HepG2 (cell line): Measurements from ENCODE around the gene RELL1. TPM values are rescaled to one million over a fixed set of nuclear protein-coding genes. Genes with fewer than 3 reads are reported as not detected.

Source experiments
- ATAC-seq: fragments of 200-7000 bp; cut with Tn5 transposase; 3 replicates; pipeline ENCODE4 v1.9.1; 2020; ENCODE audit warnings: mild to moderate bottlenecking, moderate library complexity
- BruUV-seq: library from RNA; stranded (reverse); fragments of 400-500 nt; replicated peaks from 2 replicates; lab custom pipeline; 2021; lab: Mats Ljungman, UMichigan
- CTCF ChIA-PET: fragments of 300-600 bp; formaldehyde crosslinking; extraction: SDS; loops from one replicate; lab custom pipeline; 2021; ENCODE audit warnings: low total read pairs, inconsistent platforms, low intra/inter-chr PET ratio; lab: Yijun Ruan, JAX
- POLR2A ChIA-PET: fragments of 350-600 bp; sonication (Branson Sonifier 250); formaldehyde crosslinking; loops from one replicate; lab custom pipeline; 2020; ENCODE audit warnings: antibody characterized with exemption, inconsistent platforms; lab: Yijun Ruan, JAX
- DNase-seq: peaks from one replicate; pipeline ENCODE4 v3.0.0-alpha.2; 2015; ENCODE audit warnings: low spot score
- FAIRE-seq: peaks from 3 replicates; lab custom pipeline; 2011; peaks lifted over from hg19 to GRCh38; lab: Jason Lieb, UNC
- H2AFZ ChIP-seq: one replicate; pipeline ENCODE4 v1.6.1; 2011; ENCODE audit warnings: low read length, inconsistent platforms
- H3K27ac ChIP-seq: fragments of 300-600 bp; 3 replicates; pipeline ENCODE4 v1.8.0; 2011; ENCODE audit warnings: mixed run types, mild to moderate bottlenecking, mixed read lengths, low read length, inconsistent platforms; ENCODE audit not compliant: insufficient read depth; ENCODE audit errors: extremely low read length
- H3K27me3 ChIP-seq, 2 experiments: fragments of 200-600 bp in 1 of 2; 2 replicates in 1 of 2; 3 replicates in 1 of 2; pipeline versions ENCODE4 v1.6.0 to v1.8.0; 2011; ENCODE audit warnings: low read length in 2 of 2, mild to moderate bottlenecking in 2 of 2, moderate library complexity in 2 of 2, inconsistent platforms in 1 of 2; ENCODE audit not compliant: insufficient read depth in 2 of 2, control insufficient read depth in 1 of 2
- H3K36me3 ChIP-seq, 2 experiments: fragments of 200-600 bp in 1 of 2; replicated peaks in 1 of 2; 2 replicates in 1 of 2; 3 replicates in 1 of 2; pipeline versions ENCODE4 v1.5.1 to v1.8.0; 2011; ENCODE audit warnings: low read length in 2 of 2, inconsistent platforms in 1 of 2; ENCODE audit not compliant: insufficient read depth in 2 of 2, control insufficient read depth in 1 of 2
- H3K4me1 ChIP-seq: 2 replicates; pipeline ENCODE4 v1.5.1; 2012; ENCODE audit warnings: low read length, inconsistent platforms; ENCODE audit not compliant: insufficient read depth
- H3K4me2 ChIP-seq: 2 replicates; pipeline ENCODE4 v1.6.0; 2011; ENCODE audit warnings: low read depth, low read length, inconsistent platforms
- H3K4me3 ChIP-seq, 3 experiments: fragments of 200-600 bp in 1 of 3; sonication (generic), shearing (Covaris generic) in 1 of 3; replicated peaks in 1 of 3; 2 replicates each; pipeline ENCODE4 v1.5.1; 2011 to 2016; ENCODE audit warnings: low read length in 3 of 3, inconsistent platforms in 2 of 3, low read depth in 2 of 3, mild to moderate bottlenecking in 2 of 3, control low read depth in 1 of 3, mixed read lengths in 1 of 3; ENCODE audit not compliant: insufficient read depth in 1 of 3
- H3K79me2 ChIP-seq: one replicate; pipeline ENCODE4 v1.6.1; 2011; ENCODE audit warnings: low read length, inconsistent platforms; ENCODE audit not compliant: insufficient read depth
- H3K9ac ChIP-seq: 2 replicates; pipeline ENCODE4 v1.6.0; 2011; ENCODE audit warnings: mild to moderate bottlenecking, low read depth, low read length, inconsistent platforms; ENCODE audit not compliant: insufficient read depth
- H3K9me3 ChIP-seq: 2 replicates; pipeline ENCODE4 v1.5.1; 2012; ENCODE audit warnings: mild to moderate bottlenecking, low read length
- H4K20me1 ChIP-seq: 2 replicates; pipeline ENCODE4 v1.6.0; 2011; ENCODE audit warnings: inconsistent platforms, mild to moderate bottlenecking, low read length, moderate library complexity; ENCODE audit not compliant: insufficient read depth
- AHDC1 ChIP-seq: sonication (generic); formaldehyde crosslinking; IDR thresholded peaks from 2 replicates; pipeline ENCODE4 v1.5.1; 2020; ENCODE audit warnings: mild to moderate bottlenecking, missing genetic modification reagents, borderline replicate concordance
- FOXA1 ChIP-seq, 2 experiments: fragments of 450-650 bp in 1 of 2; sonication (generic) in 1 of 2; formaldehyde crosslinking in 1 of 2; IDR thresholded peaks; 2 replicates each; pipeline versions ENCODE4 v1.4.0 to v1.6.1; 2016 to 2020; ENCODE audit warnings: missing genetic modification reagents in 1 of 2
- GTF3A ChIP-seq: sonication (generic); formaldehyde crosslinking; conservative IDR thresholded peaks from 2 replicates; pipeline ENCODE4 v1.4.0; 2020; ENCODE audit warnings: mild to moderate bottlenecking, missing genetic modification reagents
- MEIS2 ChIP-seq: sonication (generic); formaldehyde crosslinking; IDR thresholded peaks from 2 replicates; pipeline ENCODE4 v1.9.0; 2021; ENCODE audit warnings: mild to moderate bottlenecking, missing genetic modification reagents
- TEAD2 ChIP-seq: sonication (generic); formaldehyde crosslinking; IDR thresholded peaks from 2 replicates; pipeline ENCODE4 v1.9.0; 2021; ENCODE audit warnings: missing genetic modification reagents
- ZNF788 ChIP-seq: sonication (generic); formaldehyde crosslinking; IDR thresholded peaks from 2 replicates; pipeline ENCODE4 v1.5.0; 2020; ENCODE audit warnings: mild to moderate bottlenecking, missing genetic modification reagents, borderline replicate concordance
- WGBS: methylation state at CpG from one replicate; pipeline ENCODE4 v1.1.6; 2017; ENCODE audit warnings: low lambda C conversion rate; 5-methylcytosine and 5-hydroxymethylcytosine counted together
- in situ Hi-C: cut with HindIII; loops from 2 replicates; pipeline ENCODE4 v1.10.0; 2017; ENCODE audit warnings: low pct_unique_long_range_greater_than_20kb; ENCODE audit not compliant: extremely low pct_ligation_motif_present
- intact Hi-C: fragments of 100-400 bp; cut with micrococcal nuclease; formaldehyde crosslinking; loops from one replicate; pipeline ENCODE4 v1.10.0; 2022; ENCODE audit not compliant: unreplicated experiment
- polyA plus RNA-seq, 8 experiments: library from polyadenylated mRNA; depleted of rRNA in 3 of 8; stranded (reverse) in 7 of 8; unstranded in 1 of 8; fragments of >200 nt; fragmentation: Illumina TruSeq in 4 of 8; extraction: Trizol in 4 of 8; gene quantifications; 2 replicates each; pipeline versions ENCODE4 v1.2.1 to v1.2.3, GENCODE V29; 2011 to 2016; ENCODE audit warnings: low read depth in 4 of 8, missing spikeins in 1 of 8, mixed read lengths in 1 of 8; ENCODE audit not compliant: insufficient read depth in 1 of 8
- total RNA-seq, 5 experiments: library from RNA; depleted of rRNA; stranded (reverse); fragments of >200 nt; fragmentation: Illumina TruSeq; extraction: Trizol; gene quantifications; 2 replicates each; pipeline ENCODE4 v1.2.3, GENCODE V29; 2016; ENCODE audit warnings: low read depth in 1 of 5
- TF ChIP-seq, protein P1 (sequence below): sonication (generic); formaldehyde crosslinking; IDR thresholded peaks from 2 replicates; pipeline ENCODE4 v1.5.0; 2020; ENCODE audit warnings: missing genetic modification reagents, mild to moderate bottlenecking, borderline replicate concordance

The RELL1 gene
- total and polyA plus RNA-seq, 2 of the 13 experiments (the other 11 are each of a cell fraction or from before 2014, with no cell fraction given) = 8.4 to 58.4 TPM

GRCh38 chr4:37584493-37585060 lies 101.6 kb downstream of the RELL1 start:
- H3K4me3 ChIP-seq = no peak overlapping the region
- H3K27me3 ChIP-seq = no peaks in the 10 kb centered on the region
- ATAC-seq = peak; percentile 35
- ChIA-PET POLR2A (no interaction called here), CTCF (no interaction called here)
- H2AFZ ChIP-seq = no peak overlapping the region
- in situ Hi-C loops (no loop called here), intact Hi-C loops (no loop called here)
- H3K4me1 ChIP-seq = peaks cover 18% of the 10 kb centered on the region
- no peak overlapping the region for H3K27ac ChIP-seq
- H3K9ac ChIP-seq = no peak overlapping the region
- no TSS peak for BruUV-seq
- 88% methylated on average over 9 of the region's 9 CpGs for WGBS
- no peak overlapping the region for H3K4me2 ChIP-seq
- no peaks in the 10 kb centered on the region for H4K20me1 ChIP-seq
- H3K9me3 ChIP-seq = peaks cover 11% of the 10 kb centered on the region; the same call in 1 of the 2 replicates
- TF ChIP-seq GTF3A (CRISPR knock-in tag) (no peak), TEAD2 (CRISPR knock-in tag) (no peak), AHDC1 (CRISPR knock-in tag) (no peak), FOXA1 (IDR thresholded peaks at IDR 0.05) (no peak), FOXA1 (CRISPR knock-in tag; IDR thresholded peaks at IDR 0.05) (no peak), MEIS2 (CRISPR knock-in tag) (no peak), ZNF788 (CRISPR knock-in tag) (no peak)
- TF ChIP-seq, protein P1, sequence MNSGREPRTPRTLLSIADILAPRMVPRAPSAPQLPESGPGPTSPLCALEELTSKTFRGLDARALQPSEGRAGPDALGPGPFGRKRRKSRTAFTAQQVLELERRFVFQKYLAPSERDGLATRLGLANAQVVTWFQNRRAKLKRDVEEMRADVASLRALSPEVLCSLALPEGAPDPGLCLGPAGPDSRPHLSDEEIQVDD (CRISPR knock-in tag) = no peak
- no peaks in the 10 kb centered on the region for H3K79me2 ChIP-seq
- DNase-seq = no peak
- no peak for FAIRE-seq
- no peaks in the 10 kb centered on the region for H3K36me3 ChIP-seq
